Measurements from ENCODE around the gene PACSIN2. TPM values are rescaled to one million over a fixed set of nuclear protein-coding genes. Genes with fewer than 3 reads are reported as not detected.

Gene PACSIN2
- total and polyA plus RNA-seq, 2 of the 13 experiments (the other 11 are each of a cell fraction or from before 2014, with no cell fraction given), result 54.1 to 68.8 TPM

- no peak for TF ChIP-seq BRF2 (CRISPR knock-in tag; IDR thresholded peaks at IDR 0.05)
- TF ChIP-seq HOXA9 (CRISPR knock-in tag; IDR thresholded peaks at IDR 0.05; ENCODE audit: borderline replicate concordance), result no peak
- no peak for TF ChIP-seq ZNF451 (CRISPR knock-in tag; IDR thresholded peaks at IDR 0.05)
- no peak for TF ChIP-seq UBTF (CRISPR knock-in tag; IDR thresholded peaks at IDR 0.05)
- no peak for TF ChIP-seq ZNF850 (CRISPR knock-in tag; conservative IDR thresholded peaks at IDR 0.05)
- TF ChIP-seq ZNF431 (CRISPR knock-in tag; IDR thresholded peaks at IDR 0.05; ENCODE audit: borderline replicate concordance, low read depth), result no peak
- no peak for TF ChIP-seq TMF1 (CRISPR knock-in tag; IDR thresholded peaks at IDR 0.05; ENCODE audit: low read depth)
- TF ChIP-seq BORCS8-MEF2B (CRISPR knock-in tag; IDR thresholded peaks at IDR 0.05), result no peak
Measured at GRCh38 chr22:42884616-42885375, 130.2 kb downstream of the PACSIN2 start (continued).

- ChIA-PET CTCF (ENCODE audit: low intra/inter-chr PET ratio, low total read pairs) (no interaction called here), POLR2A (no interaction called here)
- Histone ChIP-seq H3K4me1 (ENCODE audit: insufficient read depth, low read length) (no peaks in the 10 kb centered on the region), H4K20me1 (ENCODE audit: insufficient read depth, low read length) (no peaks in the 10 kb centered on the region), H3K9ac (ENCODE audit: insufficient read depth, low read depth, low read length) (no peak overlapping the region), H3K27me3 (ENCODE audit: control insufficient read depth in 1 of 2, insufficient read depth in 2 of 2, low read length in 2 of 2) (no peaks in the 10 kb centered on the region), H3K9me3 (ENCODE audit: low read length) (no peaks in the 10 kb centered on the region), H2AFZ (ENCODE audit: low read length) (no peak overlapping the region), H3K4me3 (replicated peaks in 1 of 3; ENCODE audit: insufficient read depth in 1 of 3, low read depth in 2 of 3, low read length in 3 of 3) (no peak overlapping the region), H3K36me3 (replicated peaks in 1 of 2; ENCODE audit: control insufficient read depth in 1 of 2, insufficient read depth in 2 of 2, low read length in 2 of 2) (peaks cover 66 to 99% of the 10 kb centered on the region in 2 experiments), H3K4me2 (ENCODE audit: low read depth, low read length) (no peak overlapping the region), H3K79me2 (ENCODE audit: insufficient read depth, low read length) (no peaks in the 10 kb centered on the region), H3K27ac (ENCODE audit: extremely low read length, insufficient read depth, low read length) (no peak overlapping the region)
- BruUV-seq (replicated peaks), result no TSS peak
- FAIRE-seq, result no peak
- WGBS (ENCODE audit: low lambda C conversion rate), result 94% methylated on average over 3 of the region's 9 CpGs
- intact Hi-C loops (cut with micrococcal nuclease; ENCODE audit: unreplicated experiment) (no loop called here), in situ Hi-C loops (cut with HindIII; ENCODE audit: extremely low pct_ligation_motif_present, low pct_unique_long_range_greater_than_20kb) (no loop called here)
- ATAC-seq, result no peak
- DNase-seq (ENCODE audit: low spot score), result no peak
- TF ChIP-seq ARNT2 (CRISPR knock-in tag; IDR thresholded peaks at IDR 0.05; ENCODE audit: low read depth), result no peak
- TF ChIP-seq ZNF577 (CRISPR knock-in tag; IDR thresholded peaks at IDR 0.05; ENCODE audit: borderline replicate concordance, low read depth), result no peak
- TF ChIP-seq TFDP1 (CRISPR knock-in tag; IDR thresholded peaks at IDR 0.05; ENCODE audit: borderline replicate concordance), result no peak
- no peak for TF ChIP-seq ZNF558 (CRISPR knock-in tag; IDR thresholded peaks at IDR 0.05; ENCODE audit: borderline replicate concordance)
- no peak for TF ChIP-seq ZNF251 (CRISPR knock-in tag; IDR thresholded peaks at IDR 0.05)
- TF ChIP-seq SNRNP70 (IDR thresholded peaks at IDR 0.05; ENCODE audit: low read depth, low read length), result no peak
- TF ChIP-seq ATF6 (CRISPR knock-in tag; conservative IDR thresholded peaks at IDR 0.05), result no peak
Measured at GRCh38 chr22:42883970-42884369, 131.0 kb downstream of the PACSIN2 start.
